Common myeloid progenitor, CD34-positive (primary cell): Measurements from ENCODE around the gene GFOD2.

ENCODE experiments used
- CTCF ChIA-PET: fragments of 350-600 bp; sonication (Branson Sonifier 250); formaldehyde crosslinking; loops from one replicate; lab custom pipeline; 2021; ENCODE audit warnings: antibody characterized with exemption; lab: Charles Lee
- POLR2A ChIA-PET: fragments of 350-600 bp; sonication (Branson Sonifier 250); formaldehyde crosslinking; loops from one replicate; lab custom pipeline; 2021; ENCODE audit warnings: antibody characterized with exemption; lab: Charles Lee
- DNase-seq, 3 donors: peaks; one replicate each; pipeline versions ENCODE4 v3.0.0 to v3.0.0-alpha.2; 2013
- H3K27ac ChIP-seq, 2 experiments: 1 replicate in 1 of 2; 2 replicates in 1 of 2; pipeline ENCODE4 v1.7.0; 2013; ENCODE audit warnings: inconsistent platforms in 2 of 2, low read length in 2 of 2, mild to moderate bottlenecking in 2 of 2, low read depth in 1 of 2, moderate library complexity in 1 of 2; ENCODE audit not compliant: severe bottlenecking in 2 of 2, insufficient read depth in 1 of 2, poor library complexity in 1 of 2
- H3K27me3 ChIP-seq, 5 experiments: replicated peaks in 2 of 5; 1 replicate in 3 of 5; 2 replicates in 2 of 5; pipeline versions ENCODE4 v1.6.1 to v1.7.0; 2013; ENCODE audit warnings: low read length in 4 of 5, mild to moderate bottlenecking in 2 of 5, moderate library complexity in 2 of 5, inconsistent platforms in 1 of 5; ENCODE audit not compliant: insufficient read depth in 5 of 5, control insufficient read depth in 4 of 5
- H3K36me3 ChIP-seq, 4 experiments: 1 replicate in 2 of 4; 2 replicates in 2 of 4; pipeline versions ENCODE4 v1.6.1 to v1.7.0; 2013; ENCODE audit warnings: low read length in 3 of 4, control low read depth in 1 of 4, mild to moderate bottlenecking in 1 of 4; ENCODE audit not compliant: control insufficient read depth in 4 of 4, insufficient read depth in 4 of 4
- H3K4me1 ChIP-seq, 4 experiments: 1 replicate in 3 of 4; 2 replicates in 1 of 4; pipeline versions ENCODE4 v1.6.1 to v1.7.1; 2013; ENCODE audit warnings: low read length in 3 of 4, mild to moderate bottlenecking in 3 of 4, control low read depth in 1 of 4, inconsistent platforms in 1 of 4, moderate library complexity in 1 of 4; ENCODE audit not compliant: control insufficient read depth in 4 of 4, insufficient read depth in 4 of 4; ENCODE audit errors: control extremely low read depth in 1 of 4
- H3K4me3 ChIP-seq, 7 experiments: 1 replicate in 4 of 7; 2 replicates in 3 of 7; pipeline versions ENCODE4 v1.5.1 to v1.7.0; 2013; ENCODE audit warnings: mild to moderate bottlenecking in 7 of 7, low read length in 6 of 7, moderate library complexity in 6 of 7, inconsistent platforms in 2 of 7, low read depth in 2 of 7, control low read depth in 1 of 7; ENCODE audit not compliant: insufficient read depth in 4 of 7, control insufficient read depth in 1 of 7; ENCODE audit errors: extremely low read depth in 1 of 7
- H3K9me3 ChIP-seq, 5 experiments: 1 replicate in 4 of 5; 2 replicates in 1 of 5; pipeline versions ENCODE4 v1.6.1 to v1.7.1; 2013; ENCODE audit warnings: low read length in 4 of 5, mild to moderate bottlenecking in 2 of 5, inconsistent platforms in 1 of 5, low read depth in 1 of 5, moderate library complexity in 1 of 5; ENCODE audit not compliant: control insufficient read depth in 4 of 5, insufficient read depth in 2 of 5; ENCODE audit errors: control extremely low read depth in 1 of 5
- WGBS: methylation state at CpG from one replicate; pipeline ENCODE4 v1.1.5; 2013; ENCODE audit not compliant: insufficient coverage; 5-methylcytosine and 5-hydroxymethylcytosine counted together

Gene GFOD2

DNA sequence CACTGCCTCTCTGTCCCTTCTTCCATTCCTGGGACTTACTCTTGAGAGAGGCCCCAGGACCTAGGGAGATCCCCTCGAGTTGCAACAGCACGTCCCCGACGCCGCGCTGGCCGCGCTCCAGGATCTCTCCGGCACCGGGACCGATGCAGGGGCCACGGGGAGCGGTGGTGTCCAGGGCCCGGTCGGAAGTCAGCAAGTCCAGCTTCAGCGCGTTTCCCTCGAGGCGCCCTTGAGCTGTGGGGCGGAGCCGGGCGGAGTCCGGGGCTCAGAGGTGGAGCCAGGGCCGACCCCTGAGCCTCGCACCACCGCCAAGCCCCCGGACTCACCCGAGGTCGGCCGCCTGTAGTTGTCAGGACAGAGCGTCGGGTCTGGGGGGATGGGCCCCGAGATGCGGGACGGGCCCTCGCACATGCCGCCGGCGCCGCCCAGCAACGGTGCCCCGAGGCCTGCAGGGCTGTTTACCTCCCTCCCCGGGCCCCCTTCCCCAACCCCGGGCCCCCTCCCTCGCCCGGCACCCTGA is 53.0 kb downstream of the GFOD2 start:
- Histone ChIP-seq H3K36me3 (peaks cover 0 to 11% (median 7%) of the 10 kb centered on the region in 4 experiments), H3K27me3 (no peaks in the 10 kb centered on the region), H3K4me1 (peaks cover 2 to 45% (median 38%) of the 10 kb centered on the region in 4 experiments), H3K4me3 (peak overlapping the region; percentile 59 to 90 (median 74)), H3K9me3 (no peaks in the 10 kb centered on the region), H3K27ac (peak overlapping the region in 1 of 2 experiments; percentile 65)
- WGBS = under 1% methylated on average over 34 of the region's 46 CpGs
- ChIA-PET CTCF (interaction anchor here (1.0 to 10.1 kb wide), 8 partner anchors 8 to 172 kb away, joined by 3 to 111 read pairs (median 9); partner anchors contain the start of genes CARMIL2 and CTCF), POLR2A (interaction anchor here (2.0 to 2.8 kb wide), 2 partner anchors 103 to 119 kb away, joined by 6 to 8 read pairs; partner anchors contain the start of gene CTCF)
- DNase-seq = peak in 1 of 3 donors; percentile 20

DNA sequence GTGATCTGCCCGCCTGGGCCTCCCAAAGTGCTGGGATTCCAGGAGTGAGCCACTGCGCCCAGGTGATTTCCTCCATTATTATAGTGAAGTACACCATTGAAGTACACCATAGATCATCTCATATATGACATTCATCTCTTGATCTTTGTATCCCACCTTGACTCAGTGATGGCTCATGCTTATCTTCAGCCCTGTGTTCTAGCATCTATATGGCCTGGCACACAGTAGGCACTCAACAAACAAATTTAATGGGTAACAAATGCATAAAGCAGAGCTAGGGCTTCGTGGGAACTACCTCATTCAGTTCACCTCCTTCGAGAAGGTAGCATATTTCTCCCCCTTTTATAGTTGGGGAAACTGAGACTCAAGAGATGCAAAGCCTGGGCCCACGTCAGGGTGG is 53.5 kb downstream of the GFOD2 start:
- Histone ChIP-seq H3K27me3 (no peaks in the 10 kb centered on the region), H3K27ac (peak overlapping the region in 1 of 2 experiments; percentile 65), H3K4me1 (peaks cover 2 to 47% (median 40%) of the 10 kb centered on the region in 4 experiments), H3K9me3 (no peaks in the 10 kb centered on the region), H3K4me3 (peak overlapping the region in 5 of 7 experiments; percentile 43 to 90 (median 81)), H3K36me3 (peaks cover 0 to 11% (median 7%) of the 10 kb centered on the region in 4 experiments)
- CTCF ChIA-PET = interaction anchor here (1.0 to 10.1 kb wide), 7 partner anchors 21 to 172 kb away, joined by 3 to 111 read pairs (median 9); partner anchors contain the start of genes CARMIL2 and CTCF
- WGBS = 82% methylated on average over 4 of the region's 5 CpGs
- DNase-seq = no peak
- POLR2A ChIA-PET = interaction anchor here (2.0 kb wide), 1 partner anchor 118 kb away, joined by 6 read pairs; no protein-coding TSS in a partner anchor

DNA sequence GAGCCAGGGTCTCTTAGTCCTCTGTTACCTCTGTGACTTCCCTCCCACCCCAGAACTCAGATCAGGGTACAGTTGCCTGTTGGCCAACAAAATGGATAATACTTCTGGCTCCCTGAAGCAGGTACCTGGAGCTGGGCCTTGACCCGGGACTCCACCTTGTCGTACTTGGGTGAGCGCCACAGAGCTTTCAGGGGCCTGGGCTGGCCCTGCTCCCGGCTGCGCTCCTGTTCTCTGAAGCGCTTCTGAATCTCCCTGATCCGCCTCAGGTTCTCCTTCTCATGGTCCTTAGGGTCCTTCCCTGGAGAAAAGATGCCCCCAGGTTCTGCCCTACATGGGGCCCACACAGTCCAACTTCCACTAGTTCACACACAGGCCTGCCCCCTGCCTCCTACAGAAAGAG is 54.2 kb downstream of the GFOD2 start:
- H3K9me3 ChIP-seq = no peaks in the 10 kb centered on the region
- no peak overlapping the region for H3K27ac ChIP-seq
- H3K4me1 ChIP-seq = peaks cover 2 to 48% (median 42%) of the 10 kb centered on the region in 4 experiments
- CTCF ChIA-PET = interaction anchor here (1.2 to 10.1 kb wide), 9 partner anchors 20 to 171 kb away, joined by 3 to 111 read pairs (median 9); partner anchors contain the start of genes CARMIL2 and CTCF
- WGBS = 100% methylated on average over 6 of the region's 7 CpGs
- H3K36me3 ChIP-seq = peaks cover 0 to 11% (median 7%) of the 10 kb centered on the region in 4 experiments
- H3K27me3 ChIP-seq = no peaks in the 10 kb centered on the region
- POLR2A ChIA-PET = interaction anchor here (2.0 kb wide), 1 partner anchor 117 kb away, joined by 6 read pairs; no protein-coding TSS in a partner anchor
- no peak for DNase-seq
- H3K4me3 ChIP-seq = no peak overlapping the region

DNA sequence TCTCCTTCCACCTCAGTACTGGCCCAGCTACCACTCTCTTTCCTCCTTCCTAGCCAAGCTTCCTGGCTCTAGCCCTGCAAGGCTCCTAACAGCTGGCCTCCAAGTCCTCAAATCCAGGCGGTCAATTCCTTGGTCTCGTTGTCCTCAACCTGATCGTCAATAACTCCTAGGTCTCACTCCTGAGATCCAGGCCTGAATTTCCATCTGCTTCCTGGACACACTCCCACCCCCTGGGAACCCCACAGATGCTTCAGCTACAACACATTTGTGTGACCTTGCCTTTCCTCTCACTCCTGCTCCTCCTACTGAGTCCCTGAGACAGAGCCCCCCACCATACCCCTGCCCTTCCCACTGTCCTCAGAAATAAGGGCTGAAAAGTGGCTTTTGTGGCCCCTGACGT is 54.9 kb downstream of the GFOD2 start:
- ChIA-PET CTCF (interaction anchor here (0.6 to 10.1 kb wide), 12 partner anchors 8 to 210 kb away, joined by 3 to 111 read pairs (median 6); partner anchors contain the start of genes CARMIL2 and CTCF), POLR2A (interaction anchor here (0.6 kb wide), 1 partner anchor 188 kb away, joined by 3 read pairs; no protein-coding TSS in a partner anchor)
- H3K9me3 ChIP-seq = no peaks in the 10 kb centered on the region
- WGBS = 95% methylated on average over 4 of the region's 4 CpGs
- H3K27ac ChIP-seq = no peak overlapping the region
- no peak overlapping the region for H3K4me3 ChIP-seq
- no peak for DNase-seq
- no peaks in the 10 kb centered on the region for H3K27me3 ChIP-seq
- H3K36me3 ChIP-seq = peaks cover 0 to 11% (median 7%) of the 10 kb centered on the region in 4 experiments
- peaks cover 2 to 53% (median 47%) of the 10 kb centered on the region in 4 experiments for H3K4me1 ChIP-seq

DNA sequence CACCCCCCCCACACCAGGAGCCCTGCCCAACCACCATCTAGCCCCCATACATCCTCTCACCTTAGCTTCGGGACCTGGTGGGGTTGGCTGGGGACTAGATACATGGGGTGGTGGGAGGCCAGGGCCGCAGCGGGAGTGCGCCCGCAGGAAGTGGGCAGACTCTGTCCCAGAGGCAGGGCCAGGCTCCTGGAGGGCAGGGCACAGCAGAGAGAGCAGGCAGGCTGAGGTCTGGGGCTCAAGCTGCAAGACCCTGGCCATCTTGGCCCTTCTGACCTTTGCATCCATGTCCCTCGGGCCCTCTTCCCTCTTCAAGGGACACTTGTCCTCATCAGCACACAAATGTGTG is 55.3 kb downstream of the GFOD2 start:
- H3K27ac ChIP-seq = no peak overlapping the region
- ChIA-PET CTCF (interaction anchor here (0.6 to 10.1 kb wide), 13 partner anchors 9 to 210 kb away, joined by 3 to 111 read pairs (median 5); partner anchors contain the start of genes CARMIL2 and CTCF), POLR2A (interaction anchor here (0.6 kb wide), 1 partner anchor 188 kb away, joined by 3 read pairs; no protein-coding TSS in a partner anchor)
- peaks cover 2 to 53% (median 48%) of the 10 kb centered on the region in 4 experiments for H3K4me1 ChIP-seq
- H3K27me3 ChIP-seq = no peaks in the 10 kb centered on the region
- no peak overlapping the region for H3K4me3 ChIP-seq
- H3K9me3 ChIP-seq = no peaks in the 10 kb centered on the region
- WGBS = 94% methylated on average over 5 of the region's 6 CpGs
- DNase-seq = no peak
- H3K36me3 ChIP-seq = peaks cover 0 to 14% (median 8%) of the 10 kb centered on the region in 4 experiments

DNA sequence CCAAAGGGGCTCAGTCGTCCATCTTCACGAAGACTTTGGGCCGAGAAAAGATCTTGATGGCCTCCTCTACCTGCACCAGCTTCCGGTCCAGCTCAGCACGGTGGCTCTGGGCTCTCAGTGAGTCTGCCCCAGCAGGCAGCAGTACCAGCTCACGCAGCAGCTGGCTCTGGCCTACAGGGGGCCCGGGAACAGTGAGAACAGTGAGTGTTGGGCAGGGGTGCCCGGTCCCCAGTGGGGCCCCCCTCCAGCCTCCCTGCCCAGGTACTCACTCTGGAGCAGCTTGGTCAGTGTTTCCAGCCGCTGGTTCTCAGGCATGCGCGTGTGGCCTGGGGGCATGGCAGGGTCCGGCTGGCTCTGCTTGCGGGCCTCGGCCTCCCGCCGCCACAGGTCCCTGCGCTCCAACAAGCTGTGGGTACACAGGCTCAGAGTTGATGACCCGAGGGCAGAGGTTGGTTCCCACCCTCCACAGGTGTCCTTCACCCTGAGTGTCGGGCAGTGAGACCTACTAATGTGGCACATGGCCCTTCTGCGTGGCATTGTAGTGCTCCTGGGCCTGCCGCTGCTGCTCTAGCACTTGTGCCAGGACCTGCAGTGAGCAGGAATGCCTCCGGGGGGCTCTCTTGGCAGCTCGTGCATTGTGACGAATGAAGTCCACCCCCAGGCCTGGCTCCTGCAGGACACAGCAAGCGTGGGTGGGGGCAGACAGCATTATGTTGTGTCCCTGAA is 55.8 kb downstream of the GFOD2 start:
- Histone ChIP-seq H3K9me3 (no peaks in the 10 kb centered on the region), H3K4me3 (no peak overlapping the region), H3K36me3 (peaks cover 0 to 20% (median 13%) of the 10 kb centered on the region in 4 experiments), H3K4me1 (peaks cover 2 to 53% (median 45%) of the 10 kb centered on the region in 4 experiments), H3K27me3 (no peaks in the 10 kb centered on the region), H3K27ac (no peak overlapping the region)
- peak in 2 of 3 donors; percentile 46 to 49 for DNase-seq
- POLR2A ChIA-PET = interaction anchor here (0.6 kb wide), 1 partner anchor 187 kb away, joined by 3 read pairs; no protein-coding TSS in a partner anchor
- WGBS = 94% methylated on average over 24 of the region's 25 CpGs
- CTCF ChIA-PET = interaction anchor here (0.6 to 10.1 kb wide), 16 partner anchors 9 to 211 kb away, joined by 3 to 111 read pairs (median 4); partner anchors contain the start of genes CARMIL2 and CTCF
